ENCODE results near the gene P2RX6.

The P2RX6 gene

DNA sequence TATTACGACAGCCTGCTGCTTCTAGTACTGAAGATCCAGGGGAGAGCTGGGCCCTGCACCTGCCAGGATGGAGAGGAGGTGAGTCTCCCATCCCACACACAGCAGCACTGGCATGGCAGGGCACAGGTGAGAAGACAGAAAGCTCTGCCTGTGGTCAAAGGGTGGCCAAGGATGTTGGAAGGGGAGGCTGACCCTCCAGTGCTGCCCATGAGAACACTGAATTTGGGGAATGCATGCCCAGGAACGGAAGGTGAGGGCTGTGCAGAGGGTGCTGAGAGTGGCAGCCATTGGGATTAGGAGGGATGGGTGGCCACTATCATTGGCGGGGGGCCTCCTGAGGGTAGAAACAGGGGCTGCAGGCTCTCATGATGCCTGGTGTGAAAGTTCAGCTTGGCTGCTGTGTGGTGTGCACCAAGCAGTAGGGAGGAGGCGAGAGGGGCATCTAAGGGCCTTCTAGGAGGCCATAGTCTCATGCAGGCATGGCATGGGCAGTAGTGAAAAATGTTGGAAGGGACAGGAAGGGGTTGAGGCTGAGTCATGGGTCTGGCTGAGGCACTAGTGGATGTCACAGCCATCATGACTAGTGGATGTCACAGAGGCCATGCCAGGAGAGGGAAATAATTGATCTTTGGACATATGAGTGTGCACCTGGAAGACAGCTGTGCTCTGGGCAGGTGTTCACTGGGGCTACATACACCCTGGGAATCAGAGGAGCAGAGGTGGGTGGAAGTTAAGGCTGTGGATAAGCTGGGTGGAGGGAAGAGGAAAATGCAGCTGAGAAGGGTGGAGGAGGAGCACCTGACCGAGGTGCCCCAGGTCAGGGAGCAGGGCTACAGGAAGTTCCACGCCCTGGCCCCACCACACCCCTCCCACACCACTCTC, 28.3 kb downstream of the P2RX6 start:
- Histone ChIP-seq H3K4me3 (ENCODE audit: low read depth in 1 of 2, low read length in 2 of 2) (no peak overlapping the region), H3K9ac (ENCODE audit: low read depth, low read length) (no peak overlapping the region), H3K27me3 (ENCODE audit: insufficient read depth, low read length, poor library complexity) (peaks cover 21% of the 10 kb centered on the region), H3K4me1 (ENCODE audit: insufficient read depth, low read length) (no peaks in the 10 kb centered on the region), H3K4me2 (ENCODE audit: insufficient read depth, low read length) (no peak overlapping the region), H3K36me3 (ENCODE audit: insufficient read depth, low read length) (no peaks in the 10 kb centered on the region), H3K79me2 (ENCODE audit: insufficient read depth, low read length) (no peaks in the 10 kb centered on the region), H2AFZ (ENCODE audit: low read depth, low read length) (no peak overlapping the region), H3K9me3 (ENCODE audit: insufficient read depth, low read length, severe bottlenecking) (no peaks in the 10 kb centered on the region), H4K20me1 (ENCODE audit: insufficient read depth, low read length) (peaks cover 3% of the 10 kb centered on the region; the same call in 1 of the 2 replicates), H3K27ac (ENCODE audit: low read length) (no peak overlapping the region)
- DNase-seq (no peak), ATAC-seq (ENCODE audit: insufficient read depth, low read depth) (no peak)
- TF ChIP-seq, protein P1, sequence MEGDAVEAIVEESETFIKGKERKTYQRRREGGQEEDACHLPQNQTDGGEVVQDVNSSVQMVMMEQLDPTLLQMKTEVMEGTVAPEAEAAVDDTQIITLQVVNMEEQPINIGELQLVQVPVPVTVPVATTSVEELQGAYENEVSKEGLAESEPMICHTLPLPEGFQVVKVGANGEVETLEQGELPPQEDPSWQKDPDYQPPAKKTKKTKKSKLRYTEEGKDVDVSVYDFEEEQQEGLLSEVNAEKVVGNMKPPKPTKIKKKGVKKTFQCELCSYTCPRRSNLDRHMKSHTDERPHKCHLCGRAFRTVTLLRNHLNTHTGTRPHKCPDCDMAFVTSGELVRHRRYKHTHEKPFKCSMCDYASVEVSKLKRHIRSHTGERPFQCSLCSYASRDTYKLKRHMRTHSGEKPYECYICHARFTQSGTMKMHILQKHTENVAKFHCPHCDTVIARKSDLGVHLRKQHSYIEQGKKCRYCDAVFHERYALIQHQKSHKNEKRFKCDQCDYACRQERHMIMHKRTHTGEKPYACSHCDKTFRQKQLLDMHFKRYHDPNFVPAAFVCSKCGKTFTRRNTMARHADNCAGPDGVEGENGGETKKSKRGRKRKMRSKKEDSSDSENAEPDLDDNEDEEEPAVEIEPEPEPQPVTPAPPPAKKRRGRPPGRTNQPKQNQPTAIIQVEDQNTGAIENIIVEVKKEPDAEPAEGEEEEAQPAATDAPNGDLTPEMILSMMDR (IDR thresholded peaks at IDR 0.05; ENCODE audit: borderline replicate concordance, extremely low read depth, low read length, poor library complexity, severe bottlenecking) = no peak
- no peak for TF ChIP-seq EZH2 (IDR thresholded peaks at IDR 0.05; ENCODE audit: borderline replicate concordance, low read depth, low read length, severe bottlenecking)

DNA sequence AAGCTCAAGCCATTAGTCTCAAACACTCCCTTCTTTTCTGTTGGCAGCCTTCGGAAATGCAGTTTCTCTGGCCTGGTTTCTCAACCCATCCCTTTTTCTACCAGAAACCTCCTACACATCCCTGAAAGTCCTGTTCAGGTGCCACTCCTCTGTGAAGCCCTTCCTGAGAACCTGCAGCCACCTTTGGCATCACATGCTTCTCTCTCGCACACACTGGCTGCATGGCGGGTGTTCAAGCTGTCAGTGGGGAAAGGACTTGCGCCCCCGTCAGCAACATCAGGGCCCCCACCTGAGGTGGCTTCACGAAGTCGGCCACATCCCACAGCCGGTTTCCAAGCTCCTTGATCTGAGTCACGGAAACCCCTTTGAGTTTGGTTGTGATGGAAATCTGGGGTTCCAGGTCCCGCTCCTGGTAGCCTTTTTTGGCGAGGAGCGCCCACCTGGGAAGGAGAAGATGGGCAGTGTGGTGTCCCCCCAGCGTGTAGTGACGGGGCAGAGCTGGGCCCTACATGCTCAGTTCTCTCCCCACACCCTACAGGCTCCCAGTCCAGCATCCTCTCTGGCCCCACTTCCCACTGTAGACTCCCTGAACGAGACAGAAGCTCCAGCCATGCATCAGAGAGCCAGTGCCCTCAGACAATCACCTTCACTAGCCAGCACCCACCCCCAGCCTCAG, 29.0 kb downstream of the P2RX6 start:
- no peak for ATAC-seq (ENCODE audit: insufficient read depth, low read depth)
- Histone ChIP-seq H3K4me2 (ENCODE audit: insufficient read depth, low read length) (no peak overlapping the region), H3K4me3 (ENCODE audit: low read depth in 1 of 2, low read length in 2 of 2) (no peak overlapping the region), H4K20me1 (ENCODE audit: insufficient read depth, low read length) (peaks cover 3% of the 10 kb centered on the region; the same call in 1 of the 2 replicates), H3K4me1 (ENCODE audit: insufficient read depth, low read length) (no peaks in the 10 kb centered on the region), H3K9me3 (ENCODE audit: insufficient read depth, low read length, severe bottlenecking) (no peaks in the 10 kb centered on the region), H2AFZ (ENCODE audit: low read depth, low read length) (no peak overlapping the region), H3K27ac (ENCODE audit: low read length) (no peak overlapping the region), H3K79me2 (ENCODE audit: insufficient read depth, low read length) (no peaks in the 10 kb centered on the region), H3K36me3 (ENCODE audit: insufficient read depth, low read length) (no peaks in the 10 kb centered on the region), H3K9ac (ENCODE audit: low read depth, low read length) (no peak overlapping the region), H3K27me3 (ENCODE audit: insufficient read depth, low read length, poor library complexity) (peaks cover 21% of the 10 kb centered on the region)
- DNase-seq = no peak
- TF ChIP-seq, protein P1 (IDR thresholded peaks at IDR 0.05; ENCODE audit: borderline replicate concordance, extremely low read depth, low read length, poor library complexity, severe bottlenecking) = no peak
- TF ChIP-seq EZH2 (IDR thresholded peaks at IDR 0.05; ENCODE audit: borderline replicate concordance, low read depth, low read length, severe bottlenecking) = no peak

DNA sequence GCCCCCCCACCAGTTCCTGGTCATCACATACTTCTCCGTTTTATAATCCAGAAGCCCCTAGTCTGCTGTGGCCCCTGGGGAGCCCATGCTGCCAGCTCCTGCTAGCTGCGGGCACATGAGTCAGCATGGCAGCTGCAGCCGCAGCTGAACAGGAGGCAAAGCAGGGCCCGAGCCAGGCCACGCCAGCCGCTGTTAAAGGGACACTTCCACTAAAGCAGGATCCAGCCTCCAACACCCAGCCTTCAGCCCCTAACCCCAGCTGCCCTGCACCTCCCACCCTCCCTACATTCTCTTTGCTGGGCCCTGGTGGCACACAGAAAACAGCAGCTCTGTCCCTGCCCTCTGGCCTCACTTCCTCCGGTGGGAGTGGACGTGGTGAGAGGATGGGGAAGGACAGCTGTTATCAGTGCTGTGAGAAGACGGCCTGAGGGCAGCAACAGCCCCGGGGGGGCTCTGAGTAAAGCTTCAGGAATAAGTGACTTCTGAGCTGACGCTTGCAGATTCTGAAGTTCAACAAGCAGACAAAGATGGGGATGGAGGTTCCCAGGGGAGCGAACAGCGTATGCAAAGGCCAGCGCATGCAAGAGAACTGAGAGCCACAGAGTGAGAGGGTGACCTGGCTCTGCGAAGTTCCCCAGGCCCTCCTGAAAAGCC, 30.1 kb downstream of the P2RX6 start:
- Histone ChIP-seq H2AFZ (ENCODE audit: low read depth, low read length) (no peak overlapping the region), H3K4me1 (ENCODE audit: insufficient read depth, low read length) (no peaks in the 10 kb centered on the region), H3K79me2 (ENCODE audit: insufficient read depth, low read length) (no peaks in the 10 kb centered on the region), H3K4me3 (ENCODE audit: low read depth in 1 of 2, low read length in 2 of 2) (no peak overlapping the region), H3K9ac (ENCODE audit: low read depth, low read length) (no peak overlapping the region), H3K36me3 (ENCODE audit: insufficient read depth, low read length) (no peaks in the 10 kb centered on the region), H4K20me1 (ENCODE audit: insufficient read depth, low read length) (peaks cover 3% of the 10 kb centered on the region; the same call in 1 of the 2 replicates), H3K4me2 (ENCODE audit: insufficient read depth, low read length) (no peak overlapping the region), H3K27me3 (ENCODE audit: insufficient read depth, low read length, poor library complexity) (peaks cover 21% of the 10 kb centered on the region), H3K27ac (ENCODE audit: low read length) (no peak overlapping the region), H3K9me3 (ENCODE audit: insufficient read depth, low read length, severe bottlenecking) (no peaks in the 10 kb centered on the region)
- DNase-seq (peak; percentile 21), ATAC-seq (ENCODE audit: insufficient read depth, low read depth) (peak; percentile 43; the same call in 1 of the 3 replicates)
- TF ChIP-seq, protein P1 (IDR thresholded peaks at IDR 0.05; ENCODE audit: borderline replicate concordance, extremely low read depth, low read length, poor library complexity, severe bottlenecking) = no peak
- TF ChIP-seq EZH2 (IDR thresholded peaks at IDR 0.05; ENCODE audit: borderline replicate concordance, low read depth, low read length, severe bottlenecking) = no peak

Data from DND-41 (cell line).